Hepatocyte (in vitro differentiated cells): ENCODE measurements around the gene NBR1.

Experiments used
- EZH2 ChIP-seq: fragments of 200-600 bp; sonication (generic); IDR thresholded peaks from 2 replicates; pipeline ENCODE4 v1.6.1; 2016; ENCODE audit warnings: antibody characterized with exemption, mild to moderate bottlenecking, borderline replicate concordance
- EZH2phosphoT487 ChIP-seq: fragments of 200-600 bp; sonication (generic); IDR thresholded peaks from one replicate; pipeline ENCODE4 v1.6.1; 2018; ENCODE audit warnings: antibody characterized with exemption, mild to moderate bottlenecking, low read depth, moderate library complexity; ENCODE audit not compliant: unreplicated experiment, severe bottlenecking
- TF ChIP-seq, protein P1 (sequence below): fragments of 200-600 bp; sonication (generic); IDR thresholded peaks from 2 replicates; pipeline ENCODE4 v1.5.1; 2016; ENCODE audit warnings: antibody characterized with exemption, mild to moderate bottlenecking; ENCODE audit not compliant: poor library complexity

DNA sequence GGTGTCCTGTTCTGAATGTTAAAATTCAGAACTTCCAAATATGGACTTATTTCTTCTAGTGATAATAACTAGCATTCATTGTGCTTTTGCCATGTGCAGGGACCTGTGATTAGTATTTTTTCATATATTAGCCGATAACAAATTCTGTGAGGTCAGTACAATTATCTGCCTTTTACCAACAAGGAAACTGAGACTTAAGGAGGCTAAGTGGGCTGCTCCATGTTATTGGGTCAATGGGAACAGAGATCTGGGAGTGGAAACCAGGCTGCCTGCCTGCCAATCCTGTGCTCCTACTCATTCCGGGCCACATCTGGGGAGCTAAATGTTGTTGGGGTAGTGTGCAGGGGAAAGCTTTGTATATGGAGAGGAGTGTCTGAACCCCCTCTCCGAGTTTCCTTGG lies 44.3 kb downstream of the NBR1 start:
- TF ChIP-seq, protein P1, sequence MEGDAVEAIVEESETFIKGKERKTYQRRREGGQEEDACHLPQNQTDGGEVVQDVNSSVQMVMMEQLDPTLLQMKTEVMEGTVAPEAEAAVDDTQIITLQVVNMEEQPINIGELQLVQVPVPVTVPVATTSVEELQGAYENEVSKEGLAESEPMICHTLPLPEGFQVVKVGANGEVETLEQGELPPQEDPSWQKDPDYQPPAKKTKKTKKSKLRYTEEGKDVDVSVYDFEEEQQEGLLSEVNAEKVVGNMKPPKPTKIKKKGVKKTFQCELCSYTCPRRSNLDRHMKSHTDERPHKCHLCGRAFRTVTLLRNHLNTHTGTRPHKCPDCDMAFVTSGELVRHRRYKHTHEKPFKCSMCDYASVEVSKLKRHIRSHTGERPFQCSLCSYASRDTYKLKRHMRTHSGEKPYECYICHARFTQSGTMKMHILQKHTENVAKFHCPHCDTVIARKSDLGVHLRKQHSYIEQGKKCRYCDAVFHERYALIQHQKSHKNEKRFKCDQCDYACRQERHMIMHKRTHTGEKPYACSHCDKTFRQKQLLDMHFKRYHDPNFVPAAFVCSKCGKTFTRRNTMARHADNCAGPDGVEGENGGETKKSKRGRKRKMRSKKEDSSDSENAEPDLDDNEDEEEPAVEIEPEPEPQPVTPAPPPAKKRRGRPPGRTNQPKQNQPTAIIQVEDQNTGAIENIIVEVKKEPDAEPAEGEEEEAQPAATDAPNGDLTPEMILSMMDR = no peak
- TF ChIP-seq EZH2 (no peak), EZH2phosphoT487 (no peak)
